ENCODE measurements around the gene HUNK. TPM values are rescaled to one million over a fixed set of nuclear protein-coding genes. Genes with fewer than 3 reads are reported as not detected.

The HUNK gene
- total RNA-seq, 2 experiments from 2014 or later = not detected

DNA sequence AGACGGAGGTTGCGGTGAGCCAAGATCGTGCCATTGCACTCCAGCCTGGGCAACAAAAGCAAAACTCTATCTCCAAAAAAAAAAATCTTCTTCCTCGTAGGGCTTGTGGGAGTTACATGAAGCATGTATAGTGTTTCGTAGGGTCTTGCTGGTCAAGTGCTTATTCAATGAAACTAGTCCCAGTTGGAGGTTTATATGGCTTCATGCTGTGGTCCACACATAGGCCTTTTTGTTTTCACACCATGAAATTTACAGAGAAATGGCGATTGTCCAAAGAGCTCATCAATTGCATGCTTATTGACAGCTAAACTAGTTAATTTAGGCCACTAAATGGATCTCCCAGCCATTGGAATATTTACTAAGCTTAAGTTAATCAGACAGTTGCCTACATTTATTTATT lies 29.6 kb downstream of the HUNK start:
- DNase-seq (no peak), ATAC-seq (ENCODE audit: poor library complexity) (no peak)
- peaks cover 0 to 8% of the 10 kb centered on the region in 2 experiments for H3K27me3 ChIP-seq (ENCODE audit: control insufficient read depth in 1 of 2, insufficient read depth in 2 of 2, low read length in 2 of 2)
- no peaks in the 10 kb centered on the region for H3K9me3 ChIP-seq (ENCODE audit: control insufficient read depth in 1 of 2, insufficient read depth in 1 of 2, low read length in 2 of 2)
- H3K36me3 Mint-ChIP-seq (ENCODE audit: low read depth) = no peaks in the 10 kb centered on the region
- H3K27ac Mint-ChIP-seq = no peak overlapping the region
- no peaks in the 10 kb centered on the region for H3K4me1 ChIP-seq (ENCODE audit: insufficient read depth, low read length)
- intact Hi-C loops (cut with DNase I, micrococcal nuclease) = no loop called here
- no peak overlapping the region for H3K4me3 ChIP-seq (ENCODE audit: low read length)
- H3K36me3 ChIP-seq (ENCODE audit: insufficient read depth, low read length) = no peaks in the 10 kb centered on the region
- H3K27ac ChIP-seq (ENCODE audit: low read depth in 1 of 2, low read length in 2 of 2) = no peak overlapping the region
- POLR2A ChIA-PET = no interaction called here
- peaks cover 9% of the 10 kb centered on the region for H3K4me1 Mint-ChIP-seq (ENCODE audit: low read depth)
- H3K27me3 Mint-ChIP-seq = peaks cover 24% of the 10 kb centered on the region
- no peak for TF ChIP-seq CTCF (IDR thresholded peaks at IDR 0.05)
- H3K9me3 Mint-ChIP-seq = no peaks in the 10 kb centered on the region
- CTCF ChIA-PET = no interaction called here
- no peak overlapping the region for H3K4me3 Mint-ChIP-seq

GRCh38 chr21:31903896-31904295 lies 31.1 kb downstream of the HUNK start:
- Histone ChIP-seq H3K9me3 (ENCODE audit: control insufficient read depth in 1 of 2, insufficient read depth in 1 of 2, low read length in 2 of 2) (no peaks in the 10 kb centered on the region), H3K4me1 (ENCODE audit: insufficient read depth, low read length) (no peaks in the 10 kb centered on the region), H3K27me3 (ENCODE audit: control insufficient read depth in 1 of 2, insufficient read depth in 2 of 2, low read length in 2 of 2) (peaks cover 3 to 8% of the 10 kb centered on the region in 2 experiments), H3K4me3 (ENCODE audit: low read length) (no peak overlapping the region), H3K36me3 (ENCODE audit: insufficient read depth, low read length) (no peaks in the 10 kb centered on the region), H3K27ac (ENCODE audit: low read depth in 1 of 2, low read length in 2 of 2) (no peak overlapping the region)
- ChIA-PET POLR2A (interaction anchor here (0.7 kb wide), 1 partner anchor 702 kb away, joined by 3 read pairs; no protein-coding TSS in a partner anchor), CTCF (no interaction called here)
- no peaks in the 10 kb centered on the region for H3K9me3 Mint-ChIP-seq
- intact Hi-C loops (cut with DNase I, micrococcal nuclease) = no loop called here
- TF ChIP-seq CTCF (IDR thresholded peaks at IDR 0.05) = no peak
- peaks cover 6% of the 10 kb centered on the region for H3K4me1 Mint-ChIP-seq (ENCODE audit: low read depth)
- DNase-seq (no peak), ATAC-seq (ENCODE audit: poor library complexity) (no peak)
- peaks cover 35% of the 10 kb centered on the region for H3K27me3 Mint-ChIP-seq
- no peaks in the 10 kb centered on the region for H3K36me3 Mint-ChIP-seq (ENCODE audit: low read depth)
- H3K4me3 Mint-ChIP-seq = no peak overlapping the region
- no peak overlapping the region for H3K27ac Mint-ChIP-seq

DNA sequence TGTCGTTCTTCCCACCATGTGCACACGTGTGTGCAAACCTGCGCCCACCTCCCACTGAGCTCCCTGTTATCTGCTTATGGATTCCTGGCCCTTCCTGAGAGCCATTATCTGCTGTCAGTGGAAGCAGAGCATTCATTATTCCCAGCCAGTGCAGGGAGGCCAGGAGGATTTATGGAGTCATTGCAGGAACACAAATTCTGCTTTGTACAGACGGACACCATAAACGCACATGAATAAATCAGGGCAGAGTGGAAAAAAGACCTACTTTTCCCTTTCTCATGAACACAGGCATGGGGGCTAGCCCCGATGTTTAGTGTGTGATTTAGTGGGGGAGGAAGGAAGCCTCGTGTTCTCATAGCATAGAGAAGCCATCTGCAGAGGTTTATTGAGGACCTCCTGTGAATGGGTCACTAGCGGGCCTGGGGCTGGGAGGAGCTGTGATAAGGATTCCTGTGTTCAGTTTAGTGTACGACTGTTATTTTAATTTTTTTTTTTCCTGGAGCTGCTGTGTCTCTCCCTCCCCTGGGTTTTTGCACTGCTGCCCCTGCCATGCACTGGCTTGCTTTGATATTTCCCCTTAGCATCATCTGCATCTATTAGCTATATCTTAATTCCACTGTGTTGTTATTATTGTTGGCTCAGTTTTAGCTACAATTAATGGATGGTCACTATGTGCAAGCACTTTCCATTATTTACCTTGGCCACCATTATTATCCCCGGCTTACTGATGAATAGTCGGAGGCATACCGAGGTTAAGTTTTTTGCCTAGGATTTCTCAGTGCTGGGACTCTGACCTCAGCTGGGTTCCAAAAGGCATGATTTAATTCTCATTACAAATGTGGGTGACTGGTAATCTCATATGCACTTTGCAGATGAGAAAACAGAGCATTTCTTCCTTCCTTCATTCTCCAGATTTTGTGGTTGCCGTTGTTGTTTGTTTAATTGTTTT lies 33.0 kb downstream of the HUNK start:
- ChIA-PET CTCF (no interaction called here), POLR2A (no interaction called here)
- Histone ChIP-seq H3K27ac (ENCODE audit: low read depth in 1 of 2, low read length in 2 of 2) (no peak overlapping the region), H3K4me1 (ENCODE audit: insufficient read depth, low read length) (no peaks in the 10 kb centered on the region), H3K27me3 (ENCODE audit: control insufficient read depth in 1 of 2, insufficient read depth in 2 of 2, low read length in 2 of 2) (peaks cover 3 to 17% of the 10 kb centered on the region in 2 experiments), H3K36me3 (ENCODE audit: insufficient read depth, low read length) (no peaks in the 10 kb centered on the region), H3K4me3 (ENCODE audit: low read length) (no peak overlapping the region), H3K9me3 (ENCODE audit: control insufficient read depth in 1 of 2, insufficient read depth in 1 of 2, low read length in 2 of 2) (no peaks in the 10 kb centered on the region)
- no peaks in the 10 kb centered on the region for H3K9me3 Mint-ChIP-seq
- no peaks in the 10 kb centered on the region for H3K36me3 Mint-ChIP-seq (ENCODE audit: low read depth)
- no peaks in the 10 kb centered on the region for H3K4me1 Mint-ChIP-seq (ENCODE audit: low read depth)
- no peak overlapping the region for H3K27ac Mint-ChIP-seq
- no peak overlapping the region for H3K4me3 Mint-ChIP-seq
- intact Hi-C loops (cut with DNase I, micrococcal nuclease) = no loop called here
- DNase-seq = no peak
- H3K27me3 Mint-ChIP-seq = peaks cover 44% of the 10 kb centered on the region
- no peak for ATAC-seq (ENCODE audit: poor library complexity)
- no peak for TF ChIP-seq CTCF (IDR thresholded peaks at IDR 0.05)

Measured in CD4-positive, alpha-beta T cell (primary cell).